Heart left ventricle (tissue), 16 donors: Measurements from ENCODE around the gene IFITM5. TPM values are rescaled to one million over a fixed set of nuclear protein-coding genes. Genes with fewer than 3 reads are reported as not detected.

Experiments
- ATAC-seq, 4 donors: fragments of 200-7000 bp; cut with Tn5 transposase; one replicate each; pipeline ENCODE4 v1.9.1; 2020 to 2022; ENCODE audit warnings: moderate library complexity in 4 of 4, mild to moderate bottlenecking in 3 of 4, moderate number of reproducible peaks in 1 of 4
- DNase-seq, 5 donors: peaks; one replicate each; pipeline ENCODE4 v3.0.0-alpha.2; 2020
- H3K27ac ChIP-seq, 12 donors: fragments of 200-600 bp; sonication (generic) in 4 of 12; one replicate each; pipeline versions ENCODE4 v1.5.0 to v1.8.0; 2016 to 2022; ENCODE audit warnings: mild to moderate bottlenecking in 2 of 12
- H3K27me3 ChIP-seq, 9 donors: fragments of 200-600 bp; sonication (generic) in 2 of 9; one replicate each; pipeline versions ENCODE4 v1.5.1 to v1.8.0; 2016 to 2022; ENCODE audit warnings: mild to moderate bottlenecking in 3 of 9
- H3K36me3 ChIP-seq, 9 donors: fragments of 200-600 bp; sonication (generic) in 2 of 9; one replicate each; pipeline versions ENCODE4 v1.5.0 to v1.8.0; 2018 to 2022; ENCODE audit warnings: mild to moderate bottlenecking in 2 of 9
- H3K4me1 ChIP-seq, 12 donors: fragments of 200-600 bp; sonication (generic) in 4 of 12; one replicate each; pipeline versions ENCODE4 v1.5.0 to v1.8.0; 2016 to 2022; ENCODE audit warnings: mild to moderate bottlenecking in 3 of 12
- H3K4me3 ChIP-seq, 12 donors: fragments of 200-600 bp; sonication (generic) in 4 of 12; one replicate each; pipeline versions ENCODE4 v1.5.0 to v1.8.0; 2017 to 2022; ENCODE audit warnings: mild to moderate bottlenecking in 9 of 12, moderate library complexity in 4 of 12
- H3K9me3 ChIP-seq, 12 donors: fragments of 200-600 bp; sonication (generic) in 4 of 12; one replicate each; pipeline versions ENCODE4 v1.5.0 to v1.8.0; 2016 to 2022; ENCODE audit warnings: mild to moderate bottlenecking in 1 of 12
- CTCF ChIP-seq, 12 donors: fragments of 200-600 bp; sonication (generic) in 4 of 12; IDR thresholded peaks; one replicate each; pipeline versions ENCODE4 v1.5.0 to v1.8.0; 2018 to 2022; ENCODE audit warnings: antibody characterized with exemption in 12 of 12, mild to moderate bottlenecking in 5 of 12
- POLR2A ChIP-seq, 2 donors: fragments of 450-650 bp; IDR thresholded peaks; one replicate each; pipeline ENCODE4 v1.6.1; 2017; ENCODE audit warnings: antibody characterized with exemption in 2 of 2, mild to moderate bottlenecking in 2 of 2, moderate library complexity in 2 of 2
- WGBS, 4 donors: extraction: QIAGEN DNeasy Blood & Tissue Kit in 2 of 4; methylation state at CpG; one replicate each; pipeline versions ENCODE4 v1.1.5 to v1.1.7; 2013 to 2018; 5-methylcytosine and 5-hydroxymethylcytosine counted together
- intact Hi-C, 10 donors: fragments of 100-400 bp; cut with DNase I; formaldehyde crosslinking; loops; one replicate each; pipeline versions ENCODE4 v1.11.1 to v1.14.2; 2022
- polyA plus RNA-seq, 2 donors: library from polyadenylated mRNA; stranded (reverse); fragments of 200-250 nt; gene quantifications; one replicate each; pipeline ENCODE4 v1.2.3, GENCODE V29; 2013
- total RNA-seq, 9 donors: library from RNA; depleted of rRNA in 2 of 9; stranded (reverse); fragments of >200 nt in 2 of 9; fragmentation: NEBNext Ultra II Directional in 3 of 9; extraction: Animal tissue kit (Norgen Biotek cat#: 25700) in 3 of 9; gene quantifications; one replicate each; pipeline versions ENCODE4 v1.1.0 to v1.2.4, GENCODE V29; 2016 to 2023
- donor health status: ischemic (EF 13 %, LVEDD 7.1; RV severe dilation, severe dysfunction).
- donor health status: healthy with polysubstance abuse.
- donor health status: DM: no; HTN: yes; CAD: no.
- donor health status: DM: no; HTN: no; CAD: no.
- donor health status: ischemic (EF 25% LVEDD 6.9; RV normal size, moderate dysfunction).
- donor health status: ischemic (EF 25% LVEDD 5.7; RV mildly dilated, moderate dysfunction).
- donor health status: healthy.
- donor health status: DM: yes; HTN: yes; CAD: no.
- donor health status: ischemic (EF 35%, LVEDD 5.7; RV mildly dilated, moderate dysfunction).
- donor health status: nonischemic (EF 11% LVEDD 7.7; RV severe dilation, severe dysfunction).
- donor health status: DM: yes; HTN: yes; CAD: no.
- donor health status: PGD.
- donor health status: ischemic (EF 29% LVEDD 5.4; RV normal size, mild dysfunction).
- donor health status: nonischemic (EF 23%, LVEDD 6.1; RV moderate dilation, normal function).

IFITM5 gene
- total and polyA plus RNA-seq, 11 donors: not detected

DNA sequence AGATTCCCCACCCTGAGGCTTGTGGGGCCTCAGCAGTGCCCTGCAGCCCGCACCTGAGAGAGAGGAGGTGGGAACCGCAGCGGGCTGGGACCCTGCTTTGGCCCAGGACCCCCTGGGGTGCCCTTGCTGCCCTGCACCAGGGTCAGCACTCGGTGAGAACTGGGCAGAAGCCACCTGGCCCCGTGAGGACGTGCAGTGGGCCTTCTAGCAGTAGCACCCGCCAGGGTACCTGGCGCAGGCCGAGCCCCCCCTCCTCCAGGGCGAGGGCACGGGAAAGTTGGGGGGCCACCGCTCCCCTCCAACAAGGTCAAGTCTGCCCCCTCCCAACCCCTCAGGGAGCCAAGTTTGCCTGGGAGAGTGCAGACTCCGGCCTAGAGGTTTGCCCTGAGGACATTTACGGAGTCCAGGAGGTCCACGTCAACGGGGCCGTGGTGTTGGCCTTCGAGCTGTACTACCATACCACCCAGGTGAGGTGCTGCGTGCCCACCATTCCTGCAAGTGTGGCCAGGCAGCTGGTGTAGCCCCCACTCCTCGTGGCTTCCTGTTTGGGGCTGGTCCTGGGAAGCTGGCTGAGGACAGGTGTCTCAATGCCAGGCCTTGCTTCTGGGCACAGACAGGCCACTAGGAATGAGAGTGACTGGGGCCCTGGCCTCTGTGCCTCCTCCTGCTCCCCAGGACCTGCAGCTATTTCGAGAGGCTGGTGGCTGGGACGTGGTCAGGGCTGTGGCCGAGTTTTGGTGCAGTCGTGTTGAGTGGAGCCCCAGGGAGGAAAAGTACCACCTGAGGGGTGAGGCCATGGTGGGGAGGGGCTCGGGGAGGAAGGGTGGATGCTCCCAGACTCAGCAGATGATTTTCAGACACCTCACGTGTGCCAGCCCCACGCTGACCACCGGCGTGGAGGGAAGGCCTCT lies 6.9 kb downstream of the IFITM5 start:
- TF ChIP-seq CTCF (IDR thresholded peaks at IDR 0.05) (no peak), POLR2A (IDR thresholded peaks at IDR 0.05) (no peak)
- H3K9me3 ChIP-seq: no peaks in the 10 kb centered on the region
- peaks cover 0 to 8% (median 5%) of the 10 kb centered on the region in 9 donors for H3K27me3 ChIP-seq
- intact Hi-C loops: loop anchor here in 2 of 10 donors (5.0 to 10.0 kb wide), 2 partner anchors 40 to 88 kb away; partner anchors contain the start of genes BET1L (in 1 of the 2) and RIC8A (in 1 of the 2)
- H3K27ac ChIP-seq: no peak overlapping the region
- DNase-seq (peak in 3 of 5 donors; percentile 24 to 49 (median 24)), ATAC-seq (no peak)
- peaks cover 0 to 9% (median 0%) of the 10 kb centered on the region in 9 donors for H3K36me3 ChIP-seq
- WGBS, 4 donors: 84 to 95% (median 93%) methylated on average over 21 to 29 of the region's 29 CpGs
- no peak overlapping the region for H3K4me3 ChIP-seq
- H3K4me1 ChIP-seq: peaks cover 0 to 28% (median 12%) of the 10 kb centered on the region in 12 donors

DNA sequence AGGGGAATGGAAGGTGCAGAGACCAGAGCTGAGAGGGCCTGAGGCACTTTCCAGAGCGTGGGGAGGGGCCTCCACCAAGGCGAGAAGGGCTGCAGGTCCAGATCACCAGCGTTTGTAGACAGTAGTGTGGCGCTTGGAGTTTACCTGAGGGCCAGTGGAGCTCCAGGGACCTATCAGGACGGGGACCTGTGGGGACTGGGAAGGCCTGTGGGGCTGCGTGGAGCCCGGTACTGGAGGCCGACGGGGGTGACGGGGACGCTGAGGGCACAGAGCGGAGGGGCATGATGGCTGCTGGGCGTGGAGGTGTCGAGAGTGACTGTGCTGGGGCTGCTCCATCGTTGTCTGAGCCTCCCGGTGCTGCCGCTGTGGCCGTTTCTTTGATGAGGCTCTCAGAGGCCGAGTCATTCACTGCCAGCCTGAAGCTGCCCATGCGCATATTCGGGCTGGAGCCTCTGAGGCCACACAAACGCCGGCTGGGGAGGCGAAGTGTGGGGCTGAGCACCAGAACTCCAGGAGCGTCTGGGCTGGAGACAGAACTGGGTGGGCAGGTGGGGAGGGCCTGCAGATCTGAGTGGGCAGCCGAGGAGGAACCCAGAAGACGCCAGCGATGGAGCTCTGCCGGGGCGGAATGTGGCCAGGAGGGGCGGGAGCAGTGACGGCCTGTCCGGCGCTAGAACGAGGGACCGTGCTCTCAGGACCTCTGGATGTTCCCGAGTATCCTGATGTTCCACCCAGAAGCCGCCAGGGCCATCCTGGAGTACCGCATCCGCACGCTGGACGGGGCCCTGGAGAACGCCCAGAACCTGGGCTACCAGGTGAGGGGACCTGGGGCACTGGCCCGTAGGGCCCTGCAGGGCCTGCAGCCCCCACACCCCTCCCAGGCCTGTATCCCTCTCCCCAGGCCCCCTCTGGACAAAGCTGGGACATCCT lies 7.8 kb downstream of the IFITM5 start:
- TF ChIP-seq POLR2A (IDR thresholded peaks at IDR 0.05): no peak
- no peak for TF ChIP-seq CTCF (IDR thresholded peaks at IDR 0.05)
- intact Hi-C loops: loop anchor here in 2 of 10 donors (5.0 to 10.0 kb wide), 2 partner anchors 39 to 87 kb away; partner anchors contain the start of genes BET1L (in 1 of the 2) and RIC8A (in 1 of the 2)
- Histone ChIP-seq H3K4me1 (peaks cover 0 to 24% (median 12%) of the 10 kb centered on the region in 12 donors), H3K9me3 (no peaks in the 10 kb centered on the region), H3K27me3 (peaks cover 0 to 13% (median 5%) of the 10 kb centered on the region in 9 donors), H3K36me3 (peaks cover 0 to 9% (median 0%) of the 10 kb centered on the region in 9 donors), H3K27ac (no peak overlapping the region), H3K4me3 (no peak overlapping the region)
- DNase-seq (peak in 3 of 5 donors; percentile 14 to 54 (median 23)), ATAC-seq (no peak)
- 88 to 91% (median 89%) methylated on average over 35 to 44 of the region's 44 CpGs for WGBS, 4 donors

GRCh38 chr11:290621-291231 lies 8.6 kb downstream of the IFITM5 start:
- intact Hi-C loops: loop anchor here in 2 of 10 donors (5.0 to 10.0 kb wide), 2 partner anchors 38 to 86 kb away; partner anchors contain the start of genes BET1L (in 1 of the 2) and RIC8A (in 1 of the 2)
- Histone ChIP-seq H3K9me3 (no peaks in the 10 kb centered on the region), H3K27me3 (peaks cover 0 to 20% (median 11%) of the 10 kb centered on the region in 9 donors), H3K4me1 (peaks cover 0 to 24% (median 12%) of the 10 kb centered on the region in 12 donors), H3K27ac (no peak overlapping the region), H3K4me3 (no peak overlapping the region), H3K36me3 (peaks cover 0 to 9% (median 0%) of the 10 kb centered on the region in 9 donors)
- DNase-seq (peak in 2 of 5 donors; percentile 29 to 57), ATAC-seq (no peak)
- TF ChIP-seq CTCF (IDR thresholded peaks at IDR 0.05) (no peak), POLR2A (IDR thresholded peaks at IDR 0.05) (no peak)
- 89 to 95% (median 93%) methylated on average over 5 to 13 of the region's 13 CpGs for WGBS, 4 donors
